NCI-H2227 (cell line): ENCODE data around the gene UQCRH.
"Not testable (repeated sequence)": the region's sequence is repeated elsewhere in the genome, so short reads cannot be mapped to it uniquely, and the experiment has no call there.

Experiments used
- DNase-seq: peaks from one replicate; lab custom pipeline; 2025; ENCODE audit not compliant: unreplicated experiment; lab: John Stamatoyannopoulos, UW

The UQCRH gene

GRCh38 chr1:46331786-46332540 is 28.5 kb downstream of the UQCRH start:
- DNase-seq = not testable (repeated sequence)

GRCh38 chr1:46333300-46334029 is 30.0 kb downstream of the UQCRH start:
- peak; percentile 40 for DNase-seq

- no peak for DNase-seq
These were observed 30.5 kb downstream of the UQCRH start for GRCh38 chr1:46334030-46334384.

- no peak for DNase-seq
These were observed 31.6 kb downstream of the UQCRH start for GRCh38 chr1:46335081-46335480.

- not testable (repeated sequence) for DNase-seq
These were observed 33.9 kb downstream of the UQCRH start for GRCh38 chr1:46337409-46337808.

GRCh38 chr1:46340404-46341221 is 37.1 kb downstream of the UQCRH start, which contains the start of gene NSUN4:
Gene NSUN4, plus strand, starts transcription at chr1:46340807. Its CDS starts 20 bp downstream, at chr1:46340827.
- DNase-seq = peak; percentile 96

- no peak for DNase-seq
These were observed 38.0 kb downstream of the UQCRH start for GRCh38 chr1:46341222-46342083.

- DNase-seq = peak; percentile 20
These were observed 38.7 kb downstream of the UQCRH start for GRCh38 chr1:46342084-46342656.

GRCh38 chr1:46342677-46343350 is 39.3 kb downstream of the UQCRH start:
- no peak for DNase-seq

GRCh38 chr1:46343351-46343695 is 39.8 kb downstream of the UQCRH start:
- no peak for DNase-seq

GRCh38 chr1:46343705-46344104 is 40.2 kb downstream of the UQCRH start:
- no peak for DNase-seq

- DNase-seq = no peak
These were observed 41.0 kb downstream of the UQCRH start for GRCh38 chr1:46344481-46344880.

GRCh38 chr1:46345281-46345680 is 41.8 kb downstream of the UQCRH start:
- no peak for DNase-seq

GRCh38 chr1:46352363-46352762 is 48.9 kb downstream of the UQCRH start:
- no peak for DNase-seq

GRCh38 chr1:46355920-46356319 is 52.4 kb downstream of the UQCRH start:
- not testable (repeated sequence) for DNase-seq

GRCh38 chr1:46362158-46362557 is 58.7 kb downstream of the UQCRH start:
- DNase-seq = no peak

GRCh38 chr1:46363121-46363520 is 59.6 kb downstream of the UQCRH start:
- DNase-seq = no peak

GRCh38 chr1:46364612-46365011 is 61.1 kb downstream of the UQCRH start:
- DNase-seq = no peak

GRCh38 chr1:46365796-46366195 is 62.3 kb downstream of the UQCRH start:
- not testable (repeated sequence) for DNase-seq
